ENCODE data around the gene HK1.

- TF ChIP-seq CTCF (IDR thresholded peaks at IDR 0.05) (no peak), POLR2AphosphoS5 (IDR thresholded peaks at IDR 0.05; ENCODE audit: insufficient read depth in 1 of 2, low read depth in 1 of 2) (no peak)
Observed at GRCh38 chr10:69418052-69418752, 139.9 kb downstream of the HK1 start.
